Stimulated activated CD4-positive, alpha-beta T cell treated with anti-CD3 and anti-CD28 coated beads, Interleukin-15, amount 100 ng/mL, for 48 hours (primary cell): Measurements from ENCODE around the gene BCKDK.
A peak's percentile ranks its signal among the peaks of the same experiment; 100 is the strongest.
"Not testable (repeated sequence)": the region's sequence is repeated elsewhere in the genome, so short reads cannot be mapped to it uniquely, and the experiment has no call there.

ENCODE experiments used
- DNase-seq, 2 donors: peaks; one replicate each; pipeline ENCODE4 v3.0.0-alpha.2; 2020; ENCODE audit warnings: low read depth in 2 of 2

The BCKDK gene

GRCh38 chr16:31094424-31095120, 13.6 kb upstream of the BCKDK start, which contains the start of gene VKORC1:
Gene VKORC1 (minus strand): TSS chr16:31094797. CDS start chr16:31094729, 68 bp downstream.
- DNase-seq: peak; percentile 86 to 91

DNA sequence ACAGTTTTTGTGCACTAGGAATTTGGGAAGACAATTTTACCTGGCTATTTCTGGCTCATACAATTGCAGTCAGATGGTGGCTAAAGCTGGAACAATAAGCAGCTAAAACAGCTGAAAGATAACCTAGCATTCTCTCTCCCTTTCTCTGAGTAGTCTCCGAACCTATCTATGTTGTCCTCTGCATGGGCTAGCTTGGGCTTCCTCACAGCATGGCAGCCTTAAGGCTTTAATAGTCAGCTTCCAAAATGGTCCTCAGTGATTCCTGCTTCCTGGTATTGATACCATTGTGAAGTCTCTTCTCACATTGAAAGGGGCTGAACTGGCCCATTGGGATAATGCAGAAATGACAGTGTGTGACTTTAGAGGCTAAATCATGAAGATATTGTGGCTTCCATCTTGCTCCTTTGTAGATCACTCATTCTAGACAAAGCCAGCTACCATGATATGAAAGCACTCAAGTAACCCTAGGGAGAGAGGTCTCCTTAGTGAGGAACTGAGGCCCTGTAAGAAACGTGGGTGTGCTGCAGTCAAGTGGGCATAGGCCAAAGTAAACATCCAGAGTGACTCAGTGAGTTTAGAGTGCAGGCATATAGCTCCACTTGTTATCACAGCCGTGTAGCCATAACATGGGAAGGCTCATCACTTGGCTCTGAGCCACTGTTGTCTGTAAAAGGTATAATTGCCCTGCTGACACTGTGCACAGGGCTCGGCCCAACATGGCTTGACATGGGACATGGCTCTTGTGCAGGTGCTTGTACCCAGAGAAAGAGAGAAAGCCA, 8.1 kb upstream of the BCKDK start:
- DNase-seq: no peak

DNA sequence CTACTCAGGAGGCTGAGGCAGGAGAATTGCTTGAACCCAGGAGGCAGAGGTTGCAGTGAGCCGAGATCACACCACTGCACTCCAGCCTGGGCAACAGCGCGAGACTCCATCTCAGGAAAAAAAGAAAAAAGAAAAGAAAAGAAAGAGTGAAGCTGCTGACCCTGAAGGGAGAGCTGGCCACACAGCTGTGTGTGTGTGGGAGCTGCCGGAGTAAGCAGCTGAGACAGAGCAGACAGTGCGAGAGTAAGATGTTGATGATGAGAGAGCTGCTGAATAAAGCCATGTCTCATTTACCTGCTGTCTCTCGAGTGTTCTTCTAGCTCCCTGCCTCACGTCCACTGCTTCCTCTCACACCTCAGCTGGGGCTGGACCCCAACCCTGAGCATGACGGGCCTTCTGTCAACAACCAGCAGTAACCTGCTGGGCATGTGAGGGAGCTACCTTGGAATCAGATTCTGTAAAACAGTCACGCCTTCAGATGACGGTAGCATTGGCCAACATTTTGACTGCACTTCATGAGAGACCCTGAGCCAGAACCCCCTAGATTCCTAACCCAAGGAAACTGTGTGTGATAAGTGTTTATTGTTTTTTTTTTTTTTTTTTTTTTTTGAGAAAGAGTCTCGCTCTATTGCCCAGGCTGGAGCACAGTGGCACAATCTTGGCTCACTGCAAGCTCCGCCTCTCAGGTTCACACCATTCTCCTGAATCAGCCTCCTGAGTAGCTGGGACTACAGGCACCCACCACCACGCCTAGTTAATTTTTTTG, 7.1 kb upstream of the BCKDK start:
- not testable (repeated sequence) for DNase-seq

- peak; percentile 67 to 81 for DNase-seq
Measured at GRCh38 chr16:31105677-31106213, 2.4 kb upstream of the BCKDK start.

- no peak for DNase-seq
Measured at GRCh38 chr16:31106509-31107464, 1.4 kb upstream of the BCKDK start.

GRCh38 chr16:31107465-31107867, 720 bp upstream of the BCKDK start:
- DNase-seq: peak; percentile 34 to 37

GRCh38 chr16:31108794-31109558, 790 bp downstream of the BCKDK start:
- no peak for DNase-seq

- no peak for DNase-seq
Measured at GRCh38 chr16:31109622-31110021, 1.4 kb downstream of the BCKDK start.

- DNase-seq: no peak
Measured at GRCh38 chr16:31110106-31111034, 2.2 kb downstream of the BCKDK start.

DNA sequence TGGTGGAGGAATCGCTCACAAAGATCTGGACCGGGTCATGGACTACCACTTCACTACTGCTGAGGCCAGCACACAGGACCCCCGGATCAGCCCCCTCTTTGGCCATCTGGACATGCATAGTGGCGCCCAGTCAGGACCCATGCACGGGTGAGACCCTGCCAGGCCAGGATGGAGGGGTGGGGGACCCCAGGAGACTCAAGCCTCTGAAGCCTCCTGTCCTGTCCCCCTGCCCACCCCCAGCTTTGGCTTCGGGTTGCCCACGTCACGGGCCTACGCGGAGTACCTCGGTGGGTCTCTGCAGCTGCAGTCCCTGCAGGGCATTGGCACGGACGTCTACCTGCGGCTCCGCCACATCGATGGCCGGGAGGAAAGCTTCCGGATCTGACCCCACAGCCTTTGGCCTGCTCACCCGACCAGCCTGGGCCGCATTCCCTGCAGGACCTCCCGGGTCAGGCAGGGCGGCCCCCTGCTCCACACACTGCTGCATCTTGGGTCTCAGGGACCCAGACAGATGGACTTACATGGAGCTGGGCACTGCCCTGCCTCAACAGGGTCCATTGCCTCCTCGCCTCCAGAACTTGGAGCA, 3.8 kb downstream of the BCKDK start:
- no peak for DNase-seq

- no peak for DNase-seq
Measured at GRCh38 chr16:31112711-31113110, 4.5 kb downstream of the BCKDK start.

GRCh38 chr16:31113121-31114120, 5.2 kb downstream of the BCKDK start:
- no peak for DNase-seq

- DNase-seq: no peak
Measured at GRCh38 chr16:31114468-31114867, 6.3 kb downstream of the BCKDK start.

- DNase-seq: peak; percentile 97 to 98
Measured at GRCh38 chr16:31117384-31118222, 9.4 kb downstream of the BCKDK start, which contains the start of gene KAT8. Gene KAT8 (plus strand): TSS chr16:31117664. CDS start chr16:31117682, 18 bp downstream.

- DNase-seq: no peak
Measured at GRCh38 chr16:31118223-31119155, 10.3 kb downstream of the BCKDK start.
